CD14-positive monocyte (primary cell): ENCODE data around the gene NELL1. TPM values are rescaled to one million over a fixed set of nuclear protein-coding genes. Genes with fewer than 3 reads are reported as not detected.

Experiments used
- DNase-seq, 3 donors: peaks; one replicate each; pipeline ENCODE4 v3.0.0-alpha.2; 2011 to 2022
- H2AFZ ChIP-seq: 2 replicates; pipeline ENCODE4 v1.6.0; 2012; ENCODE audit warnings: mild to moderate bottlenecking, low read depth, low read length, inconsistent platforms; ENCODE audit not compliant: insufficient read depth, poor library complexity, severe bottlenecking
- H3K27ac ChIP-seq, 2 donors: 1 replicate in 1 of 2; 2 replicates in 1 of 2; pipeline ENCODE4 v1.5.1; 2012 to 2013; ENCODE audit warnings: low read length in 2 of 2, control low read depth in 1 of 2, inconsistent platforms in 1 of 2, low read depth in 1 of 2, mild to moderate bottlenecking in 1 of 2
- H3K27me3 ChIP-seq, 2 donors: one replicate each; pipeline versions ENCODE4 v1.6.0 to v1.6.1; 2011 to 2013; ENCODE audit warnings: low read length in 2 of 2; ENCODE audit not compliant: control insufficient read depth in 2 of 2, insufficient read depth in 2 of 2
- H3K36me3 ChIP-seq, 2 donors: replicated peaks in 1 of 2; 1 replicate in 1 of 2; 2 replicates in 1 of 2; pipeline versions ENCODE4 v1.5.1 to v1.6.1; 2012 to 2013; ENCODE audit warnings: low read length in 2 of 2, control low read depth in 1 of 2, inconsistent platforms in 1 of 2, mild to moderate bottlenecking in 1 of 2; ENCODE audit not compliant: insufficient read depth in 2 of 2, control insufficient read depth in 1 of 2
- H3K4me1 ChIP-seq, 2 donors: 1 replicate in 1 of 2; 2 replicates in 1 of 2; pipeline versions ENCODE4 v1.5.1 to v1.6.1; 2012 to 2013; ENCODE audit warnings: low read length in 2 of 2, control low read depth in 1 of 2, inconsistent platforms in 1 of 2, mild to moderate bottlenecking in 1 of 2, moderate library complexity in 1 of 2; ENCODE audit not compliant: insufficient read depth in 2 of 2, control insufficient read depth in 1 of 2
- H3K4me2 ChIP-seq: replicated peaks from 2 replicates; pipeline ENCODE3; 2012; ENCODE audit warnings: low read length, moderate library complexity, mild to moderate bottlenecking; ENCODE audit not compliant: poor library complexity, severe bottlenecking; ENCODE audit errors: extremely low read depth
- H3K4me3 ChIP-seq, 3 experiments: fragments of 200-600 bp in 1 of 3; sonication (generic) in 1 of 3; replicated peaks in 1 of 3; 1 replicate in 2 of 3; 2 replicates in 1 of 3; pipeline ENCODE4 v1.5.1; 2011 to 2013; ENCODE audit warnings: low read length in 3 of 3, mild to moderate bottlenecking in 3 of 3, control low read depth in 2 of 3, low read depth in 2 of 3, inconsistent platforms in 1 of 3, moderate library complexity in 1 of 3
- H3K79me2 ChIP-seq: 2 replicates; pipeline ENCODE4 v1.6.0; 2012; ENCODE audit warnings: mild to moderate bottlenecking, control low read depth, inconsistent platforms, low read length, moderate library complexity; ENCODE audit not compliant: insufficient read depth
- H3K9ac ChIP-seq: 2 replicates; pipeline ENCODE4 v1.6.0; 2017; ENCODE audit warnings: low read length, mild to moderate bottlenecking; ENCODE audit not compliant: insufficient read depth, poor library complexity, severe bottlenecking
- H3K9me3 ChIP-seq, 2 donors: replicated peaks in 1 of 2; 1 replicate in 1 of 2; 2 replicates in 1 of 2; pipeline versions ENCODE4 v1.5.1 to v1.6.1; 2012 to 2013; ENCODE audit warnings: low read length in 2 of 2, control low read depth in 1 of 2; ENCODE audit not compliant: control insufficient read depth in 1 of 2, insufficient read depth in 1 of 2
- H4K20me1 ChIP-seq: 2 replicates; pipeline ENCODE4 v1.6.0; 2012; ENCODE audit warnings: mild to moderate bottlenecking, low read length, control low read depth, moderate library complexity; ENCODE audit not compliant: insufficient read depth
- H3K27ac Mint-ChIP-seq, 7 donors: one replicate each; pipeline ENCODE4 v1.8.0; 2020; ENCODE audit warnings: mild to moderate bottlenecking in 7 of 7, mixed read lengths in 7 of 7, moderate library complexity in 6 of 7, inconsistent platforms in 2 of 7
- H3K27me3 Mint-ChIP-seq, 3 donors: one replicate each; pipeline ENCODE4 v1.8.0; 2021 to 2022; ENCODE audit warnings: low read depth in 3 of 3, mild to moderate bottlenecking in 3 of 3, mixed read lengths in 3 of 3, moderate library complexity in 3 of 3, inconsistent platforms in 1 of 3
- H3K36me3 Mint-ChIP-seq, 2 donors: one replicate each; pipeline ENCODE4 v1.8.0; 2020; ENCODE audit warnings: mixed read lengths in 2 of 2, inconsistent platforms in 1 of 2, mild to moderate bottlenecking in 1 of 2
- H3K4me1 Mint-ChIP-seq: one replicate; pipeline ENCODE4 v1.8.0; 2020; ENCODE audit warnings: mild to moderate bottlenecking, mixed read lengths
- H3K4me3 Mint-ChIP-seq, 2 donors: one replicate each; pipeline ENCODE4 v1.8.0; 2020; ENCODE audit warnings: mild to moderate bottlenecking in 2 of 2, mixed read lengths in 2 of 2, moderate library complexity in 1 of 2
- H3K9me3 Mint-ChIP-seq, 7 donors: one replicate each; pipeline ENCODE4 v1.8.0; 2020 to 2022; ENCODE audit warnings: mixed read lengths in 7 of 7, mild to moderate bottlenecking in 6 of 7, moderate library complexity in 6 of 7, inconsistent platforms in 2 of 7
- WGBS: methylation state at CpG from one replicate; pipeline ENCODE4 v1.1.5; 2013; ENCODE audit warnings: missing lambda C conversion rate; ENCODE audit not compliant: insufficient coverage; 5-methylcytosine and 5-hydroxymethylcytosine counted together
- intact Hi-C, 2 donors: fragments of 100-400 bp; cut with micrococcal nuclease; formaldehyde crosslinking; loops; one replicate each; pipeline versions ENCODE4 v1.15.0 to v1.15.1; 2023
- polyA plus RNA-seq, 3 donors: library from polyadenylated mRNA; depleted of rRNA in 1 of 3; unstranded in 2 of 3; stranded (reverse) in 1 of 3; fragments of 300-500 nt in 2 of 3; fragments of >200 nt in 1 of 3; fragmentation: Illumina TruSeq in 2 of 3; gene quantifications; 1 replicate in 2 of 3; 2 replicates in 1 of 3; pipeline ENCODE4 v1.2.3, GENCODE V29; 2012 to 2021
- TF ChIP-seq, protein P1 (sequence below): fragments of 200-600 bp; IDR thresholded peaks from one replicate; pipeline ENCODE4 v1.8.0; 2022; ENCODE audit warnings: antibody characterized with exemption, mild to moderate bottlenecking

Gene NELL1
- polyA plus RNA-seq, 3 donors: not detected

DNA sequence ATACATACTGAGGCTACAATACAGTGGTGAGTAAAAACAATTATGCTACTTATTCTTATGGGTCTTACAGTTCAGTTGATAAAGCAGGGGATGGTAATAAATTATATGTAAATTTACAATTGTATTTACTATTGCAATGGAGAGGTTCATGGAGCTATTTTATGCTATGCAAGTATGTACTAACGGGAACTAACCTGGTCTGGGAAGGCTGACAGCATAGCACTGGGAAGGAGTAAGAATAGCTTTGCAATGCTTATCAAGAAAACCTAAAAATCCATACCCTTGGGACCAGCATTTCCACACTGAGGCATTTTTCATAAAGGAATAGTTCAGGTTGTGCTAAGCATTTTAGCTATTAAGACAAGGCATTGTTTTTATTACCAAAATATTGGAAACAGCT is 700.6 kb downstream of the NELL1 start:
- no peaks in the 10 kb centered on the region for H4K20me1 ChIP-seq

DNA sequence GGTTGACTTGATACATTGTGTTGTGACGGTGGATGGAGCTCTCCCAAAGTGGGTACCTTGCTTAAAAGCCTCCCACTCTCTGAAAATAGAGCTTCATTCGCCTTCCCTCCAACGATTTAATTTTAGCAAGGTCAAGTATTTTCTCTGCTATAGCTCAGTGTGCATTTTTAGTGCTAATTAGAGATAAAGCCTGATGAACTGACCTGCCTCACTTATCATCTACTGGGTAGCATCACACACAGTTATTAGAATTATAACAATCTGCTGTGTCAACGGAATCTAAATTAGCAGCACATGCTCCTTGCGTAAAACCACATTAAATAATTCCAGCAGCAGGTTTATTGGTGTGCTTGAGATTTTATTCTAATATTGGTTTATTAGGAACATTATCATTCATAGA is 701.7 kb downstream of the NELL1 start:
- no peaks in the 10 kb centered on the region for H3K4me1 ChIP-seq
- H4K20me1 ChIP-seq: no peaks in the 10 kb centered on the region
- DNase-seq: no peak
- no peaks in the 10 kb centered on the region for H3K4me1 Mint-ChIP-seq
- no peaks in the 10 kb centered on the region for H3K79me2 ChIP-seq
- no peaks in the 10 kb centered on the region for H3K36me3 Mint-ChIP-seq
- H3K4me3 ChIP-seq: no peak overlapping the region
- no peak overlapping the region for H3K4me3 Mint-ChIP-seq
- H3K9me3 Mint-ChIP-seq: peaks cover 0 to 2% (median 0%) of the 10 kb centered on the region in 7 donors
- no peak overlapping the region for H3K27ac Mint-ChIP-seq
- H3K4me2 ChIP-seq: no peak overlapping the region
- no peaks in the 10 kb centered on the region for H3K36me3 ChIP-seq
- no peaks in the 10 kb centered on the region for H3K27me3 Mint-ChIP-seq
- H3K9ac ChIP-seq: no peak overlapping the region
- WGBS: no CpG with 5 or more reads among the region's 5 CpGs
- no peak overlapping the region for H3K27ac ChIP-seq
- intact Hi-C loops: no loop called here
- no peaks in the 10 kb centered on the region for H3K9me3 ChIP-seq
- no peak overlapping the region for H2AFZ ChIP-seq
- TF ChIP-seq, protein P1, sequence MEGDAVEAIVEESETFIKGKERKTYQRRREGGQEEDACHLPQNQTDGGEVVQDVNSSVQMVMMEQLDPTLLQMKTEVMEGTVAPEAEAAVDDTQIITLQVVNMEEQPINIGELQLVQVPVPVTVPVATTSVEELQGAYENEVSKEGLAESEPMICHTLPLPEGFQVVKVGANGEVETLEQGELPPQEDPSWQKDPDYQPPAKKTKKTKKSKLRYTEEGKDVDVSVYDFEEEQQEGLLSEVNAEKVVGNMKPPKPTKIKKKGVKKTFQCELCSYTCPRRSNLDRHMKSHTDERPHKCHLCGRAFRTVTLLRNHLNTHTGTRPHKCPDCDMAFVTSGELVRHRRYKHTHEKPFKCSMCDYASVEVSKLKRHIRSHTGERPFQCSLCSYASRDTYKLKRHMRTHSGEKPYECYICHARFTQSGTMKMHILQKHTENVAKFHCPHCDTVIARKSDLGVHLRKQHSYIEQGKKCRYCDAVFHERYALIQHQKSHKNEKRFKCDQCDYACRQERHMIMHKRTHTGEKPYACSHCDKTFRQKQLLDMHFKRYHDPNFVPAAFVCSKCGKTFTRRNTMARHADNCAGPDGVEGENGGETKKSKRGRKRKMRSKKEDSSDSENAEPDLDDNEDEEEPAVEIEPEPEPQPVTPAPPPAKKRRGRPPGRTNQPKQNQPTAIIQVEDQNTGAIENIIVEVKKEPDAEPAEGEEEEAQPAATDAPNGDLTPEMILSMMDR: no peak
- H3K27me3 ChIP-seq: no peaks in the 10 kb centered on the region

More for the DNA sequence above, 700.6 kb downstream of the NELL1 start:
- no peak for DNase-seq
- Mint-ChIP-seq H3K27ac (no peak overlapping the region), H3K9me3 (peaks cover 0 to 3% (median 0%) of the 10 kb centered on the region in 7 donors), H3K27me3 (no peaks in the 10 kb centered on the region), H3K4me3 (no peak overlapping the region), H3K36me3 (no peaks in the 10 kb centered on the region), H3K4me1 (no peaks in the 10 kb centered on the region)
- Histone ChIP-seq H3K9me3 (no peaks in the 10 kb centered on the region), H3K27ac (no peak overlapping the region), H3K4me1 (no peaks in the 10 kb centered on the region), H3K4me2 (no peak overlapping the region), H3K4me3 (no peak overlapping the region), H3K27me3 (no peaks in the 10 kb centered on the region), H3K9ac (no peak overlapping the region), H3K79me2 (no peaks in the 10 kb centered on the region), H2AFZ (no peak overlapping the region), H3K36me3 (no peaks in the 10 kb centered on the region)
- no CpG with 5 or more reads among the region's 1 CpG for WGBS
- TF ChIP-seq, protein P1: no peak
- intact Hi-C loops: no loop called here
